Choroid plexus epithelial cell (primary cell): ENCODE results near the gene DIO1.

ENCODE experiments used
- DNase-seq: peaks from one replicate; pipeline ENCODE4 v3.0.0-alpha.2; 2010; ENCODE audit warnings: low read depth
- H3K4me3 ChIP-seq: 2 replicates; pipeline ENCODE4 v1.5.1; 2011; ENCODE audit warnings: low read depth, mild to moderate bottlenecking, control low read depth, low read length, moderate library complexity
- CTCF ChIP-seq: conservative IDR thresholded peaks from 2 replicates; pipeline ENCODE4 v1.5.1; 2011; ENCODE audit warnings: low read depth, mild to moderate bottlenecking, control low read depth, inconsistent platforms, low read length, moderate library complexity

The DIO1 gene

GRCh38 chr1:53956308-53957168 lies 62.6 kb downstream of the DIO1 start:
- DNase-seq, result peak; percentile 40
- TF ChIP-seq CTCF, result no peak
- H3K4me3 ChIP-seq, result no peak overlapping the region

- DNase-seq, result peak; percentile 63
- H3K4me3 ChIP-seq, result no peak overlapping the region
- TF ChIP-seq CTCF, result no peak
Observed at GRCh38 chr1:53957194-53957818, 63.3 kb downstream of the DIO1 start.

GRCh38 chr1:53959664-53960250 lies 65.8 kb downstream of the DIO1 start:
- TF ChIP-seq CTCF, result peak; percentile 39
- H3K4me3 ChIP-seq, result no peak overlapping the region
- DNase-seq, result peak; percentile 43
